ENCODE results near the gene GPR55.

GPR55 gene

GRCh38 chr2:230891509-230891908, 33.5 kb downstream of the GPR55 start:
- H3K4me3 ChIP-seq (replicated peaks; ENCODE audit: insufficient read depth, low read length) = no peak overlapping the region
- H3K27me3 ChIP-seq (ENCODE audit: insufficient read depth, poor library complexity, severe bottlenecking) = no peaks in the 10 kb centered on the region
- no peak overlapping the region for H3K27ac ChIP-seq (replicated peaks)
- no peak for DNase-seq (ENCODE audit: low read depth in 1 of 2, low spot score in 1 of 2)
- TF ChIP-seq CTCF (IDR thresholded peaks at IDR 0.05; ENCODE audit: insufficient read depth, low read length) = no peak
- no peak for TF ChIP-seq POLR2AphosphoS5 (IDR thresholded peaks at IDR 0.05; ENCODE audit: low read depth)
- TF ChIP-seq, protein P1, sequence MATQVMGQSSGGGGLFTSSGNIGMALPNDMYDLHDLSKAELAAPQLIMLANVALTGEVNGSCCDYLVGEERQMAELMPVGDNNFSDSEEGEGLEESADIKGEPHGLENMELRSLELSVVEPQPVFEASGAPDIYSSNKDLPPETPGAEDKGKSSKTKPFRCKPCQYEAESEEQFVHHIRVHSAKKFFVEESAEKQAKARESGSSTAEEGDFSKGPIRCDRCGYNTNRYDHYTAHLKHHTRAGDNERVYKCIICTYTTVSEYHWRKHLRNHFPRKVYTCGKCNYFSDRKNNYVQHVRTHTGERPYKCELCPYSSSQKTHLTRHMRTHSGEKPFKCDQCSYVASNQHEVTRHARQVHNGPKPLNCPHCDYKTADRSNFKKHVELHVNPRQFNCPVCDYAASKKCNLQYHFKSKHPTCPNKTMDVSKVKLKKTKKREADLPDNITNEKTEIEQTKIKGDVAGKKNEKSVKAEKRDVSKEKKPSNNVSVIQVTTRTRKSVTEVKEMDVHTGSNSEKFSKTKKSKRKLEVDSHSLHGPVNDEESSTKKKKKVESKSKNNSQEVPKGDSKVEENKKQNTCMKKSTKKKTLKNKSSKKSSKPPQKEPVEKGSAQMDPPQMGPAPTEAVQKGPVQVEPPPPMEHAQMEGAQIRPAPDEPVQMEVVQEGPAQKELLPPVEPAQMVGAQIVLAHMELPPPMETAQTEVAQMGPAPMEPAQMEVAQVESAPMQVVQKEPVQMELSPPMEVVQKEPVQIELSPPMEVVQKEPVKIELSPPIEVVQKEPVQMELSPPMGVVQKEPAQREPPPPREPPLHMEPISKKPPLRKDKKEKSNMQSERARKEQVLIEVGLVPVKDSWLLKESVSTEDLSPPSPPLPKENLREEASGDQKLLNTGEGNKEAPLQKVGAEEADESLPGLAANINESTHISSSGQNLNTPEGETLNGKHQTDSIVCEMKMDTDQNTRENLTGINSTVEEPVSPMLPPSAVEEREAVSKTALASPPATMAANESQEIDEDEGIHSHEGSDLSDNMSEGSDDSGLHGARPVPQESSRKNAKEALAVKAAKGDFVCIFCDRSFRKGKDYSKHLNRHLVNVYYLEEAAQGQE (IDR thresholded peaks at IDR 0.05; ENCODE audit: insufficient replicate concordance, low read depth) = no peak
- no peak for TF ChIP-seq GABPA (IDR thresholded peaks at IDR 0.05; ENCODE audit: low read depth)
- no peak for TF ChIP-seq SPI1 (IDR thresholded peaks at IDR 0.05; ENCODE audit: borderline replicate concordance, low read depth)

- H3K27me3 ChIP-seq (ENCODE audit: insufficient read depth, poor library complexity, severe bottlenecking) = no peaks in the 10 kb centered on the region
- H3K27ac ChIP-seq (replicated peaks) = no peak overlapping the region
- no peak for TF ChIP-seq POLR2AphosphoS5 (IDR thresholded peaks at IDR 0.05; ENCODE audit: low read depth)
- TF ChIP-seq, protein P1 (IDR thresholded peaks at IDR 0.05; ENCODE audit: insufficient replicate concordance, low read depth) = no peak
- DNase-seq (ENCODE audit: low read depth in 1 of 2, low spot score in 1 of 2) = no peak
- no peak overlapping the region for H3K4me3 ChIP-seq (replicated peaks; ENCODE audit: insufficient read depth, low read length)
These were observed 34.0 kb downstream of the GPR55 start for GRCh38 chr2:230891064-230891463.

GRCh38 chr2:230890646-230891045, 34.4 kb downstream of the GPR55 start:
- TF ChIP-seq GABPA (IDR thresholded peaks at IDR 0.05; ENCODE audit: low read depth) (no peak), SPI1 (IDR thresholded peaks at IDR 0.05; ENCODE audit: borderline replicate concordance, low read depth) (no peak), POLR2AphosphoS5 (IDR thresholded peaks at IDR 0.05; ENCODE audit: low read depth) (no peak), CTCF (IDR thresholded peaks at IDR 0.05; ENCODE audit: insufficient read depth, low read length) (no peak)
- TF ChIP-seq, protein P1 (IDR thresholded peaks at IDR 0.05; ENCODE audit: insufficient replicate concordance, low read depth) = no peak
- no peak for DNase-seq (ENCODE audit: low read depth in 1 of 2, low spot score in 1 of 2)
- Histone ChIP-seq H3K27me3 (ENCODE audit: insufficient read depth, poor library complexity, severe bottlenecking) (no peaks in the 10 kb centered on the region), H3K27ac (replicated peaks) (no peak overlapping the region), H3K4me3 (replicated peaks; ENCODE audit: insufficient read depth, low read length) (no peak overlapping the region)

All from HL-60 (cell line).